HepG2 (cell line): ENCODE results near the gene SIGMAR1. TPM values are rescaled to one million over a fixed set of nuclear protein-coding genes. Genes with fewer than 3 reads are reported as not detected.

Source experiments
- ARNT2 ChIP-seq: sonication (generic); formaldehyde crosslinking; IDR thresholded peaks from 2 replicates; pipeline ENCODE4 v1.8.0; 2022; ENCODE audit warnings: mild to moderate bottlenecking, low read depth, missing genetic modification reagents, moderate library complexity
- KDM2A ChIP-seq: sonication (generic); formaldehyde crosslinking; IDR thresholded peaks from 2 replicates; pipeline ENCODE4 v1.4.0; 2020; ENCODE audit warnings: low read depth, missing genetic modification reagents, borderline replicate concordance
- TMF1 ChIP-seq: sonication (generic); formaldehyde crosslinking; IDR thresholded peaks from 2 replicates; pipeline ENCODE4 v1.8.1; 2022; ENCODE audit warnings: low read depth, missing genetic modification reagents
- TP53 ChIP-seq: sonication (generic); formaldehyde crosslinking; conservative IDR thresholded peaks from 2 replicates; pipeline ENCODE4 v1.4.0; 2020; ENCODE audit warnings: missing genetic modification reagents
- ZNF124 ChIP-seq: sonication (generic); formaldehyde crosslinking; IDR thresholded peaks from 2 replicates; pipeline ENCODE4 v1.4.0; 2020; ENCODE audit warnings: missing genetic modification reagents
- ZNF263 ChIP-seq: sonication (generic); formaldehyde crosslinking; IDR thresholded peaks from 2 replicates; pipeline ENCODE4 v1.4.0; 2020; ENCODE audit warnings: missing genetic modification reagents
- ZNF264 ChIP-seq: sonication (generic); formaldehyde crosslinking; IDR thresholded peaks from 2 replicates; pipeline ENCODE4 v1.4.0; 2020; ENCODE audit warnings: missing genetic modification reagents
- ZNF331 ChIP-seq: sonication (generic); formaldehyde crosslinking; IDR thresholded peaks from 2 replicates; pipeline ENCODE4 v1.4.0; 2020; ENCODE audit warnings: missing genetic modification reagents
- polyA plus RNA-seq, 8 experiments: library from polyadenylated mRNA; depleted of rRNA in 3 of 8; stranded (reverse) in 7 of 8; unstranded in 1 of 8; fragments of >200 nt; fragmentation: Illumina TruSeq in 4 of 8; extraction: Trizol in 4 of 8; gene quantifications; 2 replicates each; pipeline versions ENCODE4 v1.2.1 to v1.2.3, GENCODE V29; 2011 to 2016; ENCODE audit warnings: low read depth in 4 of 8, missing spikeins in 1 of 8, mixed read lengths in 1 of 8; ENCODE audit not compliant: insufficient read depth in 1 of 8
- total RNA-seq, 5 experiments: library from RNA; depleted of rRNA; stranded (reverse); fragments of >200 nt; fragmentation: Illumina TruSeq; extraction: Trizol; gene quantifications; 2 replicates each; pipeline ENCODE4 v1.2.3, GENCODE V29; 2016; ENCODE audit warnings: low read depth in 1 of 5
- TF ChIP-seq, protein P1 (sequence below): sonication (generic); formaldehyde crosslinking; IDR thresholded peaks from 2 replicates; pipeline ENCODE4 v1.5.0; 2020; ENCODE audit warnings: missing genetic modification reagents
- TF ChIP-seq, protein P2 (sequence below): sonication (generic); formaldehyde crosslinking; IDR thresholded peaks from 2 replicates; pipeline ENCODE4 v1.5.1; 2020; ENCODE audit warnings: missing genetic modification reagents, mild to moderate bottlenecking, borderline replicate concordance
- TF ChIP-seq, protein P3 (sequence below): sonication (generic); formaldehyde crosslinking; IDR thresholded peaks from 2 replicates; pipeline ENCODE4 v1.5.1; 2020; ENCODE audit warnings: missing genetic modification reagents, mild to moderate bottlenecking, borderline replicate concordance
- TF ChIP-seq, protein P4 (sequence below): sonication (generic); formaldehyde crosslinking; IDR thresholded peaks from 2 replicates; pipeline ENCODE4 v1.4.0; 2020; ENCODE audit warnings: mild to moderate bottlenecking, missing genetic modification reagents
- TF ChIP-seq, protein P5 (sequence below), 2 experiments: sonication (generic) in 1 of 2; formaldehyde crosslinking in 1 of 2; IDR thresholded peaks; 2 replicates each; pipeline versions ENCODE4 v1.4.0 to v1.6.1; 2018 to 2020; ENCODE audit warnings: missing genetic modification reagents in 2 of 2, borderline replicate concordance in 1 of 2, low read depth in 1 of 2, mild to moderate bottlenecking in 1 of 2, missing biosample characterization in 1 of 2
- TF ChIP-seq, protein P6 (sequence below): sonication (generic); formaldehyde crosslinking; IDR thresholded peaks from 2 replicates; pipeline ENCODE4 v1.4.0; 2020; ENCODE audit warnings: mild to moderate bottlenecking, missing genetic modification reagents
- TF ChIP-seq, protein P7 (sequence below): sonication (generic); formaldehyde crosslinking; IDR thresholded peaks from 2 replicates; pipeline ENCODE4 v1.4.0; 2020; ENCODE audit warnings: missing genetic modification reagents, low read depth, mild to moderate bottlenecking, borderline replicate concordance

SIGMAR1 gene
- total and polyA plus RNA-seq, 2 of the 13 experiments (the other 11 are each of a cell fraction or from before 2014, with no cell fraction given): 38.9 to 60.8 TPM

DNA sequence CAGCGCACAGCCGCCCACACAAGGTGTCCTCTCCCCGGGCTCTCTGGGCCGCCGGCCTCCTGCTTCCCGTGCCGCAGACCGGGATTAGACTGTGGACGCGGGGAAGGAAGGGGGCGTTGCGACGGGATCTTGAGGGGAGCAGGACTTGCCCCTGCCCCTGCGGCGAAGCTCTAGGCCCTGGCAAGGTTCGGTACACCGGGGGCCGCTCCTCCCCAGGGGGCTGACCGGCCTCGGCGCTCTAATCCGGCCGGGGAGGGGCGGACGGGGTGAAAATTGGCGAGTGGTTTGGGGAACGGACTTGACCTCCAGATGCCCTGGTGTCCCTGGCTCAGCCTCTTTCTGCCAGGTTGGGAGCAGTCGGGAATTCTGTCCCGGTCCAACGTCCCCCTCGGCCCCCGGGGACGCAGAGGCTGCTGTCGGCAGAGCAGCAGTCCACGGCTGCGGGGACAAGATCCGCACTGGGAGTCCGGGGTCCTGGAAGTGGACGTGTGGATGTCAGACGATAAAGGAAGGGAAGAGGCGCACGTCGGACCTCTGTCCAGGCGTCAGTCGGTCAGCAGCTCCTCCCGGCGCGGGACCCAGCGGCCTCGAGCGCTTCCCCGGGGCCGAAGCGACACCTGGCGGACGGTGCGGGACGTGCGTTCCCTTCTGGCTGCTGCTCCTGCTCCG is 46.2 kb downstream of the SIGMAR1 start (continued):
- TF ChIP-seq, protein P1, sequence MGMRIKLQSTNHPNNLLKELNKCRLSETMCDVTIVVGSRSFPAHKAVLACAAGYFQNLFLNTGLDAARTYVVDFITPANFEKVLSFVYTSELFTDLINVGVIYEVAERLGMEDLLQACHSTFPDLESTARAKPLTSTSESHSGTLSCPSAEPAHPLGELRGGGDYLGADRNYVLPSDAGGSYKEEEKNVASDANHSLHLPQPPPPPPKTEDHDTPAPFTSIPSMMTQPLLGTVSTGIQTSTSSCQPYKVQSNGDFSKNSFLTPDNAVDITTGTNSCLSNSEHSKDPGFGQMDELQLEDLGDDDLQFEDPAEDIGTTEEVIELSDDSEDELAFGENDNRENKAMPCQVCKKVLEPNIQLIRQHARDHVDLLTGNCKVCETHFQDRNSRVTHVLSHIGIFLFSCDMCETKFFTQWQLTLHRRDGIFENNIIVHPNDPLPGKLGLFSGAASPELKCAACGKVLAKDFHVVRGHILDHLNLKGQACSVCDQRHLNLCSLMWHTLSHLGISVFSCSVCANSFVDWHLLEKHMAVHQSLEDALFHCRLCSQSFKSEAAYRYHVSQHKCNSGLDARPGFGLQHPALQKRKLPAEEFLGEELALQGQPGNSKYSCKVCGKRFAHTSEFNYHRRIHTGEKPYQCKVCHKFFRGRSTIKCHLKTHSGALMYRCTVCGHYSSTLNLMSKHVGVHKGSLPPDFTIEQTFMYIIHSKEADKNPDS (CRISPR knock-in tag): no peak
- TF ChIP-seq ZNF124 (CRISPR knock-in tag): 0 out of 2 replicates have a peak, but pooled peaks have one; percentile 34
- no peak for TF ChIP-seq ZNF264 (CRISPR knock-in tag)
- TF ChIP-seq, protein P2, sequence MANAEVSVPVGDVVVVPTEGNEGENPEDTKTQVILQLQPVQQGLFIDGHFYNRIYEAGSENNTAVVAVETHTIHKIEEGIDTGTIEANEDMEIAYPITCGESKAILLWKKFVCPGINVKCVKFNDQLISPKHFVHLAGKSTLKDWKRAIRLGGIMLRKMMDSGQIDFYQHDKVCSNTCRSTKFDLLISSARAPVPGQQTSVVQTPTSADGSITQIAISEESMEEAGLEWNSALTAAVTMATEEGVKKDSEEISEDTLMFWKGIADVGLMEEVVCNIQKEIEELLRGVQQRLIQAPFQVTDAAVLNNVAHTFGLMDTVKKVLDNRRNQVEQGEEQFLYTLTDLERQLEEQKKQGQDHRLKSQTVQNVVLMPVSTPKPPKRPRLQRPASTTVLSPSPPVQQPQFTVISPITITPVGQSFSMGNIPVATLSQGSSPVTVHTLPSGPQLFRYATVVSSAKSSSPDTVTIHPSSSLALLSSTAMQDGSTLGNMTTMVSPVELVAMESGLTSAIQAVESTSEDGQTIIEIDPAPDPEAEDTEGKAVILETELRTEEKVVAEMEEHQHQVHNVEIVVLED (CRISPR knock-in tag): no peak
- TF ChIP-seq, protein P3, sequence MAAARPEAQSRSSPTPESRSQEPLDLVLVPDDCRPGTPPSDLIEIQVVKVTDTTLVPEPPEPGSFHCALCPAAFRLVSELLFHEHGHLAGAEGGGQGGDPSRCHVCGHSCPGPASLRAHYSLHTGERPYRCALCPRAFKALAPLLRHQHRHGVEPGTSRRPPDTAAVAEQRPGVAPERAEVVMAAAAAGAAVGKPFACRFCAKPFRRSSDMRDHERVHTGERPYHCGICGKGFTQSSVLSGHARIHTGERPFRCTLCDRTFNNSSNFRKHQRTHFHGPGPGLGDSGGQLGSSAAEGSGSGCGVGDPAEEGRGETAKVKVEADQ (CRISPR knock-in tag): 0 out of 2 replicates have a peak, but pooled peaks have one; percentile 37
- TF ChIP-seq, protein P4, sequence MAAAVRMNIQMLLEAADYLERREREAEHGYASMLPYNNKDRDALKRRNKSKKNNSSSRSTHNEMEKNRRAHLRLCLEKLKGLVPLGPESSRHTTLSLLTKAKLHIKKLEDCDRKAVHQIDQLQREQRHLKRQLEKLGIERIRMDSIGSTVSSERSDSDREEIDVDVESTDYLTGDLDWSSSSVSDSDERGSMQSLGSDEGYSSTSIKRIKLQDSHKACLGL (CRISPR knock-in tag): 0 out of 2 replicates have a peak, but pooled peaks have one; percentile 28
- no peak for TF ChIP-seq TP53 (CRISPR knock-in tag)
- TF ChIP-seq ARNT2: 0 out of 2 replicates have a peak, but pooled peaks have one; percentile 58
- TF ChIP-seq, protein P5, sequence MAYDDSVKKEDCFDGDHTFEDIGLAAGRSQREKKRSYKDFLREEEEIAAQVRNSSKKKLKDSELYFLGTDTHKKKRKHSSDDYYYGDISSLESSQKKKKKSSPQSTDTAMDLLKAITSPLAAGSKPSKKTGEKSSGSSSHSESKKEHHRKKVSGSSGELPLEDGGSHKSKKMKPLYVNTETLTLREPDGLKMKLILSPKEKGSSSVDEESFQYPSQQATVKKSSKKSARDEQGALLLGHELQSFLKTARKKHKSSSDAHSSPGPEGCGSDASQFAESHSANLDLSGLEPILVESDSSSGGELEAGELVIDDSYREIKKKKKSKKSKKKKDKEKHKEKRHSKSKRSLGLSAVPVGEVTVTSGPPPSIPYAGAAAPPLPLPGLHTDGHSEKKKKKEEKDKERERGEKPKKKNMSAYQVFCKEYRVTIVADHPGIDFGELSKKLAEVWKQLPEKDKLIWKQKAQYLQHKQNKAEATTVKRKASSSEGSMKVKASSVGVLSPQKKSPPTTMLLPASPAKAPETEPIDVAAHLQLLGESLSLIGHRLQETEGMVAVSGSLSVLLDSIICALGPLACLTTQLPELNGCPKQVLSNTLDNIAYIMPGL (CRISPR knock-in tag; IDR thresholded peaks at IDR 0.05; ENCODE audit: borderline replicate concordance in 1 of 2, low read depth in 1 of 2): peak; percentile 48 to 59; a peak in 1 of 4 replicates
- TF ChIP-seq ZNF263 (CRISPR knock-in tag): peak; percentile 68; the same call in 1 of the 2 replicates
- TF ChIP-seq KDM2A (CRISPR knock-in tag): peak; percentile 69; the same call in 1 of the 2 replicates
- TF ChIP-seq, protein P6, sequence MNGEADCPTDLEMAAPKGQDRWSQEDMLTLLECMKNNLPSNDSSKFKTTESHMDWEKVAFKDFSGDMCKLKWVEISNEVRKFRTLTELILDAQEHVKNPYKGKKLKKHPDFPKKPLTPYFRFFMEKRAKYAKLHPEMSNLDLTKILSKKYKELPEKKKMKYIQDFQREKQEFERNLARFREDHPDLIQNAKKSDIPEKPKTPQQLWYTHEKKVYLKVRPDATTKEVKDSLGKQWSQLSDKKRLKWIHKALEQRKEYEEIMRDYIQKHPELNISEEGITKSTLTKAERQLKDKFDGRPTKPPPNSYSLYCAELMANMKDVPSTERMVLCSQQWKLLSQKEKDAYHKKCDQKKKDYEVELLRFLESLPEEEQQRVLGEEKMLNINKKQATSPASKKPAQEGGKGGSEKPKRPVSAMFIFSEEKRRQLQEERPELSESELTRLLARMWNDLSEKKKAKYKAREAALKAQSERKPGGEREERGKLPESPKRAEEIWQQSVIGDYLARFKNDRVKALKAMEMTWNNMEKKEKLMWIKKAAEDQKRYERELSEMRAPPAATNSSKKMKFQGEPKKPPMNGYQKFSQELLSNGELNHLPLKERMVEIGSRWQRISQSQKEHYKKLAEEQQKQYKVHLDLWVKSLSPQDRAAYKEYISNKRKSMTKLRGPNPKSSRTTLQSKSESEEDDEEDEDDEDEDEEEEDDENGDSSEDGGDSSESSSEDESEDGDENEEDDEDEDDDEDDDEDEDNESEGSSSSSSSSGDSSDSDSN: peak; percentile 69
- TF ChIP-seq ZNF331: 0 out of 2 replicates have a peak, but pooled peaks have one; percentile 18
- no peak for TF ChIP-seq TMF1 (CRISPR knock-in tag)
- TF ChIP-seq, protein P7, sequence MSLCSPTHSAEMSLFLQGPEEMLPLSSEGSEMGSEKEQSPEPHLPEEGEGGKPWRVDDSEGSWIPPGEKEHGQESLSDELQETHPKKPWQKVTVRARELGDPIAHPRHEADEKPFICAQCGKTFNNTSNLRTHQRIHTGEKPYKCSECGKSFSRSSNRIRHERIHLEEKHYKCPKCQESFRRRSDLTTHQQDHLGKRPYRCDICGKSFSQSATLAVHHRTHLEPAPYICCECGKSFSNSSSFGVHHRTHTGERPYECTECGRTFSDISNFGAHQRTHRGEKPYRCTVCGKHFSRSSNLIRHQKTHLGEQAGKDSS (CRISPR knock-in tag): 0 out of 2 replicates have a peak, but pooled peaks have one; percentile 44
